Ascending aorta (tissue), 2 donors: ENCODE results near the gene CHPF. TPM values are rescaled to one million over a fixed set of nuclear protein-coding genes. Genes with fewer than 3 reads are reported as not detected.

Experiments used
- DNase-seq, 2 donors: peaks; one replicate each; pipeline ENCODE4 v3.0.0-alpha.2; 2019; ENCODE audit warnings: low spot score in 2 of 2
- H3K27ac ChIP-seq, 2 donors: fragments of 200-600 bp; sonication (generic); one replicate each; pipeline ENCODE4 v1.5.1; 2016 to 2017; ENCODE audit warnings: mild to moderate bottlenecking in 1 of 2
- H3K27me3 ChIP-seq: fragments of 200-600 bp; sonication (generic); one replicate; pipeline ENCODE4 v1.5.1; 2017
- H3K36me3 ChIP-seq, 2 donors: fragments of 200-600 bp; sonication (generic); one replicate each; pipeline ENCODE4 v1.5.1; 2016
- H3K4me1 ChIP-seq, 2 donors: fragments of 200-600 bp; sonication (generic); one replicate each; pipeline ENCODE4 v1.5.1; 2016 to 2017; ENCODE audit warnings: mild to moderate bottlenecking in 1 of 2
- H3K4me3 ChIP-seq, 2 donors: fragments of 200-600 bp; sonication (generic); one replicate each; pipeline ENCODE4 v1.5.1; 2016 to 2017; ENCODE audit warnings: mild to moderate bottlenecking in 1 of 2
- H3K9me3 ChIP-seq, 2 donors: fragments of 200-600 bp; sonication (generic); one replicate each; pipeline ENCODE4 v1.5.1; 2016
- CTCF ChIP-seq, 3 experiments: fragments of 200-600 bp in 2 of 3; fragments of 450-650 bp in 1 of 3; sonication (generic) in 2 of 3; IDR thresholded peaks; one replicate each; pipeline ENCODE4 v1.5.1; 2016 to 2019; ENCODE audit warnings: antibody characterized with exemption in 3 of 3, mild to moderate bottlenecking in 1 of 3, moderate library complexity in 1 of 3
- intact Hi-C: fragments of 100-400 bp; cut with DNase I; formaldehyde crosslinking; loops from one replicate; pipeline ENCODE4 v1.15.1; 2023
- total RNA-seq: library from RNA; depleted of rRNA; stranded (reverse); fragments of >200 nt; gene quantifications from one replicate; pipeline ENCODE4 v1.1.0, GENCODE V29; 2016

Gene CHPF
- total RNA-seq, 1 donor from 2014 or later: 249 TPM

- no peaks in the 10 kb centered on the region for H3K36me3 ChIP-seq
- H3K27me3 ChIP-seq: no peaks in the 10 kb centered on the region
- intact Hi-C loops: no loop called here
- no peaks in the 10 kb centered on the region for H3K9me3 ChIP-seq
- no peak overlapping the region for H3K27ac ChIP-seq
- H3K4me1 ChIP-seq: peaks cover 0 to 12% of the 10 kb centered on the region in 2 donors
- DNase-seq: no peak
- H3K4me3 ChIP-seq: no peak overlapping the region
- TF ChIP-seq CTCF (IDR thresholded peaks at IDR 0.05): no peak
Measured at GRCh38 chr2:219573166-219573565, 29.6 kb upstream of the CHPF start.

GRCh38 chr2:219572237-219573001, 28.8 kb upstream of the CHPF start, which contains the start of gene INHA:
Gene INHA, plus strand, starts transcription at chr2:219572310. Its CDS starts 65 bp downstream, at chr2:219572375.
- no peak for TF ChIP-seq CTCF (IDR thresholded peaks at IDR 0.05)
- peak within 1 kb of the TSS; percentile 93 to 94 for H3K4me3 ChIP-seq
- DNase-seq: no peak
- intact Hi-C loops: no loop called here
- no peaks in the 10 kb centered on the region for H3K9me3 ChIP-seq
- H3K4me1 ChIP-seq: peaks cover 0 to 12% of the 10 kb centered on the region in 2 donors
- H3K27ac ChIP-seq: peak within 1 kb of the TSS; percentile 89 to 90
- H3K36me3 ChIP-seq: peaks cover 0 to 2% of the 10 kb centered on the region in 2 donors
- H3K27me3 ChIP-seq: no peaks in the 10 kb centered on the region

GRCh38 chr2:219571311-219572236, 28.0 kb upstream of the CHPF start, which contains the start of gene OBSL1:
Gene OBSL1, minus strand, starts transcription at chr2:219571539. Its CDS starts 307 bp downstream, at chr2:219571232.
- Histone ChIP-seq H3K36me3 (peaks cover 0 to 9% of the 10 kb centered on the region in 2 donors), H3K27ac (peak within 1 kb of the TSS; percentile 89 to 90), H3K27me3 (no peaks in the 10 kb centered on the region), H3K4me3 (peak within 1 kb of the TSS; percentile 93 to 94), H3K9me3 (no peaks in the 10 kb centered on the region), H3K4me1 (peaks cover 0 to 12% of the 10 kb centered on the region in 2 donors)
- no peak for TF ChIP-seq CTCF (IDR thresholded peaks at IDR 0.05)
- DNase-seq: peak in 1 of 2 donors; percentile 81
- intact Hi-C loops: loop anchor here (1.0 to 2.0 kb wide), 2 partner anchors 19 to 26 kb away; partner anchors contain the start of gene STK11IP

DNA sequence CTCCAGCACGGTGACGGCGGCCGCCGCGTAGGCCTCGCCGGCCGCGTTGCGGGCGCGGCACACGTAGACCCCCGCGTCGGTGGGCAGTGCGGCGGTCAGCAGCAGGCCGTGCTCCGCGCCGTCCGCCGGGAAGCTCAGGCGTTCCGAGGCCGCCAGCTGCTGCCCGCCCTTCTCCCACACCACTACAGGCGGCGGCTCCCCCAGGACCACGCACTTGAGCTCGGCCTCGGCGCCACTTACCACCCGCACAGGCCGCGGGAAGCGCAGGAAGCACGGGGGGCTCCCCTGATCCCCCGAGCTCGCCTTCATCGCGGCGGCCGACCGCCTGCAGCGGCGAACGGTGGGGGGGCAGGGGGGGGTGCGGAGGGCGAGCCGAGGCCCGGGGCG, 27.3 kb upstream of the CHPF start:
- Histone ChIP-seq H3K27ac (peak overlapping the region; percentile 89 to 90), H3K4me3 (peak overlapping the region; percentile 93 to 94), H3K27me3 (no peaks in the 10 kb centered on the region), H3K4me1 (peaks cover 0 to 12% of the 10 kb centered on the region in 2 donors), H3K36me3 (peaks cover 0 to 11% of the 10 kb centered on the region in 2 donors), H3K9me3 (no peaks in the 10 kb centered on the region)
- DNase-seq: no peak
- no peak for TF ChIP-seq CTCF (IDR thresholded peaks at IDR 0.05)
- intact Hi-C loops: loop anchor here (1.0 to 2.0 kb wide), 2 partner anchors 18 to 26 kb away; partner anchors contain the start of gene STK11IP

GRCh38 chr2:219570194-219570923, 26.8 kb upstream of the CHPF start:
- peak overlapping the region; percentile 89 to 90 for H3K27ac ChIP-seq
- peaks cover 0 to 12% of the 10 kb centered on the region in 2 donors for H3K4me1 ChIP-seq
- H3K36me3 ChIP-seq: peaks cover 0 to 11% of the 10 kb centered on the region in 2 donors
- H3K4me3 ChIP-seq: peak overlapping the region; percentile 93 to 94
- no peak for DNase-seq
- intact Hi-C loops: loop anchor here (2.0 kb wide), 1 partner anchor 18 kb away; no protein-coding TSS in a partner anchor
- no peaks in the 10 kb centered on the region for H3K27me3 ChIP-seq
- no peaks in the 10 kb centered on the region for H3K9me3 ChIP-seq
- TF ChIP-seq CTCF (IDR thresholded peaks at IDR 0.05): no peak
